H1 (cell line): Measurements from ENCODE around the gene GTF2F1. TPM values are rescaled to one million over a fixed set of nuclear protein-coding genes. Genes with fewer than 3 reads are reported as not detected.

Experiments
- KDM1A ChIP-seq: fragments of 200-600, 300-600 bp; sonication (generic); IDR thresholded peaks from 2 replicates; pipeline ENCODE4 v1.7.1; 2016; ENCODE audit warnings: mild to moderate bottlenecking, low read length, borderline replicate concordance
- polyA plus RNA-seq, 7 experiments: library from polyadenylated mRNA; depleted of rRNA in 3 of 7; stranded (reverse) in 5 of 7; unstranded in 2 of 7; fragments of >200 nt in 5 of 7; fragments of 200-250 nt in 2 of 7; gene quantifications; 1 replicate in 5 of 7; 2 replicates in 1 of 7; 4 replicates in 1 of 7; pipeline versions ENCODE4 v1.2.1 to v1.2.3, GENCODE V29; 2011 to 2013; ENCODE audit warnings: missing spikeins in 2 of 7, mixed read lengths in 2 of 7
- total RNA-seq: library from RNA; stranded (reverse); fragmentation: NEBNext Ultra II Directional; extraction: Animal tissue kit (Norgen Biotek cat#: 25700); gene quantifications from 2 replicates; pipeline ENCODE4 v1.2.1, GENCODE V29; 2021

GTF2F1 gene
- total and polyA plus RNA-seq, 2 of the 8 experiments (the other 6 are each of a cell fraction or from before 2014, with no cell fraction given) = 29.3 to 56.3 TPM

- no peak for TF ChIP-seq KDM1A
These were observed 20.3 kb upstream of the GTF2F1 start (continued) for GRCh38 chr19:6413291-6413690.
